ENCODE results near the gene SRL. TPM values are rescaled to one million over a fixed set of nuclear protein-coding genes. Genes with fewer than 3 reads are reported as not detected.

Gene SRL
- total RNA-seq, 1 experiment from 2014 or later: 0.11 TPM

DNA sequence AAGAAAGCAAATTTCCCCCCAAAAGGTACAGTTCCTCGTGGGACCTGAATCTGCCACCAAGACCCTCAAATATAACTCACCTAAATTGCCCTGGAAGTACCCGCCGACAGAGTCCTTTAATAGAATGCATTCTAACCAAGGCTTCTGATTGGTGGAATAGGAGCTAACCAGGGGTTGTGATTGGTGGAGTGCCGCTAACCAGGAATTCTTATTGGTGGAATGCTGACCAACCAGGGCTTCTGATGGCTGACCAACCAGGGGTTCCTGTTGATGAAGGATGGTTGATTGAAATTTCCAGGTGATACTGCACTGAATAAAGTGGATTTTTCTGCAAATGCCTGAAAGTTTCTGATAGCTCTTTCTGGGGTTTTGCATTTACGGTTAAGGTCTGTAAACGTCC lies 24.5 kb upstream of the SRL start:
- ChIA-PET CTCF (interaction anchor here (0.7 to 6.7 kb wide), 9 partner anchors 9 to 284 kb away, joined by 3 to 47 read pairs (median 3); no protein-coding TSS in a partner anchor), POLR2A (interaction anchor here (1.0 kb wide), 1 partner anchor 12 kb away, joined by 3 read pairs; no protein-coding TSS in a partner anchor)
- Mint-ChIP-seq H3K9me3 (no peaks in the 10 kb centered on the region), H3K4me3 (no peak overlapping the region), H3K36me3 (peaks cover 11% of the 10 kb centered on the region), H3K4me1 (peaks cover 31% of the 10 kb centered on the region), H3K27me3 (ENCODE audit: low read depth) (no peaks in the 10 kb centered on the region), H3K27ac (peak overlapping the region; percentile 91)
- no peak for DNase-seq (ENCODE audit: low spot score)
- peak; percentile 76 for TF ChIP-seq NFYB (CRISPR knock-in tag; conservative IDR thresholded peaks at IDR 0.05; ENCODE audit: low read depth)
- no peak for TF ChIP-seq JUN (CRISPR knock-in tag; IDR thresholded peaks at IDR 0.05)
- ATAC-seq: no peak

DNA sequence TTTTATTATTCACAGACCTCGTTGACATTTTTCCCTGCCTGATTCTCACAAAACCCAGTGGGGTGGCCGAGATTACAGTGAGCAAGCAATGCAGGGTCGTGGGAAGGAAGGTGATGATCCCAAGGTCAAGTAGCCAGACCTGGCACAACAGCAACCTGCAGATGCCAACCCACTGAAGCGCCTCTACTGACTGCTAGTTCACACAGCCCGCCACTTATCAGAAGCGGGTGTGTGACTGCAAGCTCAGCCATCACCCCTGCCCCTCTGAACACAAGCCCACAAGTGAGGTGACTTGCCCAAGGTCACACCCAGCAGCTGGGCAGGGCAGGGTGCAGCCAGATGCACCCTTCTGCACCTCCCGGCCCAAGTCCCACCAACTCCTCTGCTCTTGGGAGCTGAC lies 23.8 kb upstream of the SRL start:
- no peaks in the 10 kb centered on the region for H3K9me3 Mint-ChIP-seq
- H3K4me3 Mint-ChIP-seq: no peak overlapping the region
- TF ChIP-seq ZNF138 (CRISPR knock-in tag; conservative IDR thresholded peaks at IDR 0.05): no peak
- TF ChIP-seq, protein P1, sequence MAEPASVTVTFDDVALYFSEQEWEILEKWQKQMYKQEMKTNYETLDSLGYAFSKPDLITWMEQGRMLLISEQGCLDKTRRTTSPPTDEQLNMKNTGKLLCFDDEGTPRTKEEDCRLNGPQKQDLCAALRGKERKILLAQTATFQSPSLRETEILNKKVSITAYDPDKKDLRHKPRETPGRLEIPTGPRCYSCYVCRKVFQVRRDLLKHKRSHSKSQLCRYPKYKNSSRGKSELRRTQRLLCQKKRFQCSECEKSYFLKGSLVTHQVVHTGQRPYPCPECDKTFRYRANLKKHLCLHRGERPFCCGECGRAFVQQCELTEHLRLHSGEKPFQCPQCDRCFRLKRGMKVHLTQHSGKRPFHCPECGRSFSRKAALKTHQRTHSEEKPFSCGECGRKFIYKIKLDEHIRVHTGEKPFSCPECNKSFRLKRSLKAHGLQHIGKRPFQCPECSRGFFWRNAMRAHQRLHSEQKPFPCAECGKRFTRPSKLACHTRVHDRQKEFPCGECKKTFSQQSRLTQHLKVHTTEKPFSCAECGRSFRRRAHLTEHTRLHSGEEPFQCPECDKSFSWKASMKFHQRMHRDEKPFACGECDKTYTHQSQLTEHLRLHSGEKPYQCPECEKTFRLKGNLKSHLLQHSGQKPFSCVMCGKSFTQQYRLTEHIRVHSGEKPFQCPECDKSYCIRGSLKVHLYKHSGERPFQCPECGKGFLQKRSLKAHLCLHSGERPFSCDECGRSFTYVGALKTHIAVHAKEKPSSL (CRISPR knock-in tag; conservative IDR thresholded peaks at IDR 0.05): no peak
- TF ChIP-seq ZNF423 (CRISPR knock-in tag; IDR thresholded peaks at IDR 0.05): no peak
- no peak for TF ChIP-seq ZBTB21 (CRISPR knock-in tag; IDR thresholded peaks at IDR 0.05; ENCODE audit: borderline replicate concordance)
- TF ChIP-seq, protein P2, sequence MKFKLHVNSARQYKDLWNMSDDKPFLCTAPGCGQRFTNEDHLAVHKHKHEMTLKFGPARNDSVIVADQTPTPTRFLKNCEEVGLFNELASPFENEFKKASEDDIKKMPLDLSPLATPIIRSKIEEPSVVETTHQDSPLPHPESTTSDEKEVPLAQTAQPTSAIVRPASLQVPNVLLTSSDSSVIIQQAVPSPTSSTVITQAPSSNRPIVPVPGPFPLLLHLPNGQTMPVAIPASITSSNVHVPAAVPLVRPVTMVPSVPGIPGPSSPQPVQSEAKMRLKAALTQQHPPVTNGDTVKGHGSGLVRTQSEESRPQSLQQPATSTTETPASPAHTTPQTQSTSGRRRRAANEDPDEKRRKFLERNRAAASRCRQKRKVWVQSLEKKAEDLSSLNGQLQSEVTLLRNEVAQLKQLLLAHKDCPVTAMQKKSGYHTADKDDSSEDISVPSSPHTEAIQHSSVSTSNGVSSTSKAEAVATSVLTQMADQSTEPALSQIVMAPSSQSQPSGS (CRISPR knock-in tag; IDR thresholded peaks at IDR 0.05; ENCODE audit: borderline replicate concordance, low read depth): no peak
- TF ChIP-seq, protein P3, sequence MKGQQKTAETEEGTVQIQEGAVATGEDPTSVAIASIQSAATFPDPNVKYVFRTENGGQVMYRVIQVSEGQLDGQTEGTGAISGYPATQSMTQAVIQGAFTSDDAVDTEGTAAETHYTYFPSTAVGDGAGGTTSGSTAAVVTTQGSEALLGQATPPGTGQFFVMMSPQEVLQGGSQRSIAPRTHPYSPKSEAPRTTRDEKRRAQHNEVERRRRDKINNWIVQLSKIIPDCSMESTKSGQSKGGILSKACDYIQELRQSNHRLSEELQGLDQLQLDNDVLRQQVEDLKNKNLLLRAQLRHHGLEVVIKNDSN (CRISPR knock-in tag; IDR thresholded peaks at IDR 0.05): no peak
- TF ChIP-seq, protein P4, sequence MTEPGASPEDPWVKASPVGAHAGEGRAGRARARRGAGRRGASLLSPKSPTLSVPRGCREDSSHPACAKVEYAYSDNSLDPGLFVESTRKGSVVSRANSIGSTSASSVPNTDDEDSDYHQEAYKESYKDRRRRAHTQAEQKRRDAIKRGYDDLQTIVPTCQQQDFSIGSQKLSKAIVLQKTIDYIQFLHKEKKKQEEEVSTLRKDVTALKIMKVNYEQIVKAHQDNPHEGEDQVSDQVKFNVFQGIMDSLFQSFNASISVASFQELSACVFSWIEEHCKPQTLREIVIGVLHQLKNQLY (CRISPR knock-in tag; IDR thresholded peaks at IDR 0.05): no peak
- no peak for TF ChIP-seq PRRX2 (CRISPR knock-in tag; IDR thresholded peaks at IDR 0.05)
- peak overlapping the region; percentile 91; the same call in 1 of the 2 replicates for H3K27ac Mint-ChIP-seq
- peaks cover 28% of the 10 kb centered on the region for H3K4me1 Mint-ChIP-seq
- H3K27me3 Mint-ChIP-seq (ENCODE audit: low read depth): no peaks in the 10 kb centered on the region
- DNase-seq (ENCODE audit: low spot score): no peak
- ATAC-seq: no peak
- H3K36me3 Mint-ChIP-seq: peaks cover 16% of the 10 kb centered on the region
- POLR2A ChIA-PET: interaction anchor here (1.0 to 1.2 kb wide), 2 partner anchors 7 to 11 kb away, joined by 3 to 4 read pairs; partner anchors contain the start of gene TFAP4
- CTCF ChIA-PET: interaction anchor here (0.7 to 6.7 kb wide), 9 partner anchors 8 to 283 kb away, joined by 3 to 47 read pairs (median 5); no protein-coding TSS in a partner anchor

DNA sequence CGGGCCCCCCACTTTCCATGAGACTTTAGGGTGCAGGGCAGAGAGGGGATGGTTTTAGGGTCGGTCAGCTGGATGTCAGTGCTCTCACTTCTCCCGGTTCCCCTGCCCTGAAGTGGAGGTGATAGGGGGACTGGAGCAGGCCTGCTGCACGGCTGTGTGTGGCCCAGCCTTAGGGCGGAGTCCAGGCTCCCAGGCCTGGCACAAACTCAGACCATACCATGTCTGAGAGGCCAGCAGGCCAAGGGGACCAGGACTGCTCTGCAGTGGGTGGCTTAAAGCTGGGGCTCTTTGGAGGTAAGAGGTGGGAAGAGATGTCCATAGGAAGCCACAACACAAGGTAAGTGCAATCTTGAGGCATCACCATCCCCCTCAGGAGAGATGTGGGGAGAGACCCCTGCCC lies 22.7 kb upstream of the SRL start:
- ATAC-seq (no peak), DNase-seq (ENCODE audit: low spot score) (no peak)
- Mint-ChIP-seq H3K9me3 (no peaks in the 10 kb centered on the region), H3K36me3 (peaks cover 18% of the 10 kb centered on the region), H3K27me3 (ENCODE audit: low read depth) (no peaks in the 10 kb centered on the region), H3K27ac (peak overlapping the region; percentile 57; the same call in 1 of the 2 replicates), H3K4me1 (peaks cover 24% of the 10 kb centered on the region), H3K4me3 (no peak overlapping the region)
- POLR2A ChIA-PET: interaction anchor here (1.2 kb wide), 1 partner anchor 9 kb away, joined by 4 read pairs; the partner anchor contains the start of gene TFAP4
- CTCF ChIA-PET: interaction anchor here (0.6 to 6.7 kb wide), 5 partner anchors 9 to 66 kb away, joined by 3 to 47 read pairs (median 8); partner anchors contain the start of gene GLIS2
- no peak for TF ChIP-seq MXD4 (CRISPR knock-in tag; IDR thresholded peaks at IDR 0.05; ENCODE audit: borderline replicate concordance)
- TF ChIP-seq, protein P5, sequence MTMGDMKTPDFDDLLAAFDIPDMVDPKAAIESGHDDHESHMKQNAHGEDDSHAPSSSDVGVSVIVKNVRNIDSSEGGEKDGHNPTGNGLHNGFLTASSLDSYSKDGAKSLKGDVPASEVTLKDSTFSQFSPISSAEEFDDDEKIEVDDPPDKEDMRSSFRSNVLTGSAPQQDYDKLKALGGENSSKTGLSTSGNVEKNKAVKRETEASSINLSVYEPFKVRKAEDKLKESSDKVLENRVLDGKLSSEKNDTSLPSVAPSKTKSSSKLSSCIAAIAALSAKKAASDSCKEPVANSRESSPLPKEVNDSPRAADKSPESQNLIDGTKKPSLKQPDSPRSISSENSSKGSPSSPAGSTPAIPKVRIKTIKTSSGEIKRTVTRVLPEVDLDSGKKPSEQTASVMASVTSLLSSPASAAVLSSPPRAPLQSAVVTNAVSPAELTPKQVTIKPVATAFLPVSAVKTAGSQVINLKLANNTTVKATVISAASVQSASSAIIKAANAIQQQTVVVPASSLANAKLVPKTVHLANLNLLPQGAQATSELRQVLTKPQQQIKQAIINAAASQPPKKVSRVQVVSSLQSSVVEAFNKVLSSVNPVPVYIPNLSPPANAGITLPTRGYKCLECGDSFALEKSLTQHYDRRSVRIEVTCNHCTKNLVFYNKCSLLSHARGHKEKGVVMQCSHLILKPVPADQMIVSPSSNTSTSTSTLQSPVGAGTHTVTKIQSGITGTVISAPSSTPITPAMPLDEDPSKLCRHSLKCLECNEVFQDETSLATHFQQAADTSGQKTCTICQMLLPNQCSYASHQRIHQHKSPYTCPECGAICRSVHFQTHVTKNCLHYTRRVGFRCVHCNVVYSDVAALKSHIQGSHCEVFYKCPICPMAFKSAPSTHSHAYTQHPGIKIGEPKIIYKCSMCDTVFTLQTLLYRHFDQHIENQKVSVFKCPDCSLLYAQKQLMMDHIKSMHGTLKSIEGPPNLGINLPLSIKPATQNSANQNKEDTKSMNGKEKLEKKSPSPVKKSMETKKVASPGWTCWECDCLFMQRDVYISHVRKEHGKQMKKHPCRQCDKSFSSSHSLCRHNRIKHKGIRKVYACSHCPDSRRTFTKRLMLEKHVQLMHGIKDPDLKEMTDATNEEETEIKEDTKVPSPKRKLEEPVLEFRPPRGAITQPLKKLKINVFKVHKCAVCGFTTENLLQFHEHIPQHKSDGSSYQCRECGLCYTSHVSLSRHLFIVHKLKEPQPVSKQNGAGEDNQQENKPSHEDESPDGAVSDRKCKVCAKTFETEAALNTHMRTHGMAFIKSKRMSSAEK (CRISPR knock-in tag; IDR thresholded peaks at IDR 0.05; ENCODE audit: borderline replicate concordance): no peak
- TF ChIP-seq JUN (CRISPR knock-in tag; IDR thresholded peaks at IDR 0.05): no peak
- TF ChIP-seq, protein P6, sequence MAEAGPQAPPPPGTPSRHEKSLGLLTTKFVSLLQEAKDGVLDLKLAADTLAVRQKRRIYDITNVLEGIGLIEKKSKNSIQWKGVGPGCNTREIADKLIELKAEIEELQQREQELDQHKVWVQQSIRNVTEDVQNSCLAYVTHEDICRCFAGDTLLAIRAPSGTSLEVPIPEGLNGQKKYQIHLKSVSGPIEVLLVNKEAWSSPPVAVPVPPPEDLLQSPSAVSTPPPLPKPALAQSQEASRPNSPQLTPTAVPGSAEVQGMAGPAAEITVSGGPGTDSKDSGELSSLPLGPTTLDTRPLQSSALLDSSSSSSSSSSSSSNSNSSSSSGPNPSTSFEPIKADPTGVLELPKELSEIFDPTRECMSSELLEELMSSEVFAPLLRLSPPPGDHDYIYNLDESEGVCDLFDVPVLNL (CRISPR knock-in tag; IDR thresholded peaks at IDR 0.05; ENCODE audit: borderline replicate concordance, low read depth): no peak
- no peak for TF ChIP-seq OVOL2 (CRISPR knock-in tag; IDR thresholded peaks at IDR 0.05; ENCODE audit: borderline replicate concordance)
- TF ChIP-seq, protein P7, sequence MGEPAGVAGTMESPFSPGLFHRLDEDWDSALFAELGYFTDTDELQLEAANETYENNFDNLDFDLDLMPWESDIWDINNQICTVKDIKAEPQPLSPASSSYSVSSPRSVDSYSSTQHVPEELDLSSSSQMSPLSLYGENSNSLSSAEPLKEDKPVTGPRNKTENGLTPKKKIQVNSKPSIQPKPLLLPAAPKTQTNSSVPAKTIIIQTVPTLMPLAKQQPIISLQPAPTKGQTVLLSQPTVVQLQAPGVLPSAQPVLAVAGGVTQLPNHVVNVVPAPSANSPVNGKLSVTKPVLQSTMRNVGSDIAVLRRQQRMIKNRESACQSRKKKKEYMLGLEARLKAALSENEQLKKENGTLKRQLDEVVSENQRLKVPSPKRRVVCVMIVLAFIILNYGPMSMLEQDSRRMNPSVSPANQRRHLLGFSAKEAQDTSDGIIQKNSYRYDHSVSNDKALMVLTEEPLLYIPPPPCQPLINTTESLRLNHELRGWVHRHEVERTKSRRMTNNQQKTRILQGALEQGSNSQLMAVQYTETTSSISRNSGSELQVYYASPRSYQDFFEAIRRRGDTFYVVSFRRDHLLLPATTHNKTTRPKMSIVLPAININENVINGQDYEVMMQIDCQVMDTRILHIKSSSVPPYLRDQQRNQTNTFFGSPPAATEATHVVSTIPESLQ (CRISPR knock-in tag; IDR thresholded peaks at IDR 0.05): no peak
- TF ChIP-seq RORB (CRISPR knock-in tag; IDR thresholded peaks at IDR 0.05): no peak
